ENCODE data around the gene C5orf24.
"Not testable (repeated sequence)": the region's sequence is repeated elsewhere in the genome, so short reads cannot be mapped to it uniquely, and the experiment has no call there.

The C5orf24 gene

GRCh38 chr5:134845852-134846640 is at the start of gene C5orf24:
TSS of gene C5orf24 (plus strand) at chr5:134845968. CDS start at chr5:134854901, 8,933 bp downstream.
- DNase-seq, result peak; percentile 99

- DNase-seq, result no peak
Measured at GRCh38 chr5:134798468-134798867, 47.3 kb upstream of the C5orf24 start.

- DNase-seq, result no peak
Measured at GRCh38 chr5:134803821-134804220, 41.9 kb upstream of the C5orf24 start.

- no peak for DNase-seq
Measured at GRCh38 chr5:134813407-134813806, 32.4 kb upstream of the C5orf24 start.

- no peak for DNase-seq
Measured at GRCh38 chr5:134813827-134814226, 31.9 kb upstream of the C5orf24 start.

- no peak for DNase-seq
Measured at GRCh38 chr5:134817006-134817405, 28.8 kb upstream of the C5orf24 start.

- no peak for DNase-seq
Measured at GRCh38 chr5:134818776-134819175, 27.0 kb upstream of the C5orf24 start.

GRCh38 chr5:134819407-134819963 is 26.3 kb upstream of the C5orf24 start:
- DNase-seq, result no peak

GRCh38 chr5:134821841-134822240 is 23.9 kb upstream of the C5orf24 start:
- no peak for DNase-seq

GRCh38 chr5:134824681-134825080 is 21.1 kb upstream of the C5orf24 start:
- DNase-seq, result no peak

GRCh38 chr5:134825212-134825611 is 20.6 kb upstream of the C5orf24 start:
- no peak for DNase-seq

- DNase-seq, result no peak
Measured at GRCh38 chr5:134833340-134834032, 12.3 kb upstream of the C5orf24 start.

- no peak for DNase-seq
Measured at GRCh38 chr5:134835623-134836022, 10.1 kb upstream of the C5orf24 start.

GRCh38 chr5:134837530-134838181 is 8.1 kb upstream of the C5orf24 start:
- DNase-seq, result no peak

- not testable (repeated sequence) for DNase-seq
Measured at GRCh38 chr5:134838361-134838760, 7.4 kb upstream of the C5orf24 start.

GRCh38 chr5:134840811-134841210 is 5.0 kb upstream of the C5orf24 start:
- DNase-seq, result peak; percentile 23

- no peak for DNase-seq
Measured at GRCh38 chr5:134844252-134844651, 1.5 kb upstream of the C5orf24 start.

GRCh38 chr5:134845335-134845851 is 375 bp upstream of the C5orf24 start:
- peak; percentile 40 for DNase-seq

GRCh38 chr5:134846641-134846960 is 833 bp downstream of the C5orf24 start:
- DNase-seq, result peak; percentile 71

GRCh38 chr5:134849434-134849933 is 3.7 kb downstream of the C5orf24 start:
- DNase-seq, result not testable (repeated sequence)

- DNase-seq, result peak; percentile 49
Measured at GRCh38 chr5:134851307-134851923, 5.6 kb downstream of the C5orf24 start.

GRCh38 chr5:134856465-134856864 is 10.7 kb downstream of the C5orf24 start:
- DNase-seq, result not testable (repeated sequence)

GRCh38 chr5:134857401-134857800 is 11.6 kb downstream of the C5orf24 start:
- DNase-seq, result no peak
